GM18502 (cell line): ENCODE measurements around the gene TMEM196.

Experiments used
- ATAC-seq: cut with Tn5 transposase; IDR thresholded peaks from one replicate; pipeline ENCODE4 v1.9.1; 2021; ENCODE audit warnings: mild to moderate bottlenecking; ENCODE audit not compliant: unreplicated experiment, poor library complexity

Gene TMEM196

GRCh38 chr7:19772841-19773760 lies at the start of gene TMEM196:
Gene TMEM196, minus strand, starts transcription at chr7:19773617. Its CDS starts 921 bp downstream, at chr7:19772696.
- no peak for ATAC-seq

GRCh38 chr7:19816128-19816527 lies 42.7 kb upstream of the TMEM196 start:
- ATAC-seq, result no peak

GRCh38 chr7:19815546-19815945 lies 42.1 kb upstream of the TMEM196 start:
- no peak for ATAC-seq

GRCh38 chr7:19814776-19815175 lies 41.4 kb upstream of the TMEM196 start:
- no peak for ATAC-seq

GRCh38 chr7:19811386-19811785 lies 38.0 kb upstream of the TMEM196 start:
- no peak for ATAC-seq

GRCh38 chr7:19798986-19799385 lies 25.6 kb upstream of the TMEM196 start:
- ATAC-seq, result no peak

GRCh38 chr7:19783541-19783940 lies 10.1 kb upstream of the TMEM196 start:
- ATAC-seq, result no peak

- no peak for ATAC-seq
Measured at GRCh38 chr7:19776981-19777380, 3.6 kb upstream of the TMEM196 start.

GRCh38 chr7:19775578-19775977 lies 2.2 kb upstream of the TMEM196 start:
- no peak for ATAC-seq

GRCh38 chr7:19772306-19772705 lies 1.1 kb downstream of the TMEM196 start:
- no peak for ATAC-seq

GRCh38 chr7:19762631-19763030 lies 10.8 kb downstream of the TMEM196 start:
- ATAC-seq, result no peak

- no peak for ATAC-seq
Measured at GRCh38 chr7:19754521-19755116, 18.8 kb downstream of the TMEM196 start.

GRCh38 chr7:19752020-19752419 lies 21.4 kb downstream of the TMEM196 start:
- no peak for ATAC-seq

- ATAC-seq, result no peak
Measured at GRCh38 chr7:19749658-19750057, 23.8 kb downstream of the TMEM196 start.

GRCh38 chr7:19747740-19748339 lies 25.6 kb downstream of the TMEM196 start:
- peak; percentile 69 for ATAC-seq

GRCh38 chr7:19744075-19744474 lies 29.3 kb downstream of the TMEM196 start:
- no peak for ATAC-seq

GRCh38 chr7:19728716-19729115 lies 44.7 kb downstream of the TMEM196 start:
- ATAC-seq, result no peak

GRCh38 chr7:19725770-19726169 lies 47.6 kb downstream of the TMEM196 start:
- no peak for ATAC-seq

GRCh38 chr7:19715499-19715898 lies 57.9 kb downstream of the TMEM196 start:
- ATAC-seq, result no peak

- no peak for ATAC-seq
Measured at GRCh38 chr7:19713676-19714075, 59.7 kb downstream of the TMEM196 start.

- ATAC-seq, result no peak
Measured at GRCh38 chr7:19709249-19709578, 64.2 kb downstream of the TMEM196 start.
